ENCODE results near the gene FIG4.

- TF ChIP-seq TAF1 (IDR thresholded peaks at IDR 0.05; ENCODE audit: borderline replicate concordance, low read depth, low read length) (no peak), POLR2AphosphoS5 (IDR thresholded peaks at IDR 0.05; ENCODE audit: low read depth, low read length) (no peak)
Measured at GRCh38 chr6:109717971-109718370, 26.9 kb downstream of the FIG4 start.

All from GM12892 (cell line).